ENCODE data around the gene AXL. TPM values are rescaled to one million over a fixed set of nuclear protein-coding genes. Genes with fewer than 3 reads are reported as not detected.
A peak's percentile ranks its signal among the peaks of the same experiment; 100 is the strongest.

Gene AXL
- total and polyA plus RNA-seq, 9 of the 15 experiments (the other 6 are each of a cell fraction or from before 2014, with no cell fraction given) = 0.80 to 6.6 (median 1.6) TPM

GRCh38 chr19:41223431-41224234 lies 4.6 kb downstream of the AXL start (continued):
- TF ChIP-seq STAT6 (CRISPR knock-in tag; IDR thresholded peaks at IDR 0.05) (no peak), ATF6 (CRISPR knock-in tag; IDR thresholded peaks at IDR 0.05) (no peak), ZNF644 (tag; IDR thresholded peaks at IDR 0.05; ENCODE audit: low read depth) (no peak), VEZF1 (CRISPR knock-in tag; IDR thresholded peaks at IDR 0.05) (peak; percentile 34; the same call in 1 of the 2 replicates), SAFB (IDR thresholded peaks at IDR 0.05; ENCODE audit: borderline replicate concordance, low read depth, low read length) (no peak), ATF3 (IDR thresholded peaks at IDR 0.05) (peak; percentile 64), ATF3 (CRISPR knock-in tag; conservative IDR thresholded peaks at IDR 0.05) (no peak), BRCA1 (IDR thresholded peaks at IDR 0.05) (no peak), BRCA1 (CRISPR knock-in tag; IDR thresholded peaks at IDR 0.05) (no peak), ETV6 (IDR thresholded peaks at IDR 0.05; ENCODE audit: borderline replicate concordance in 1 of 2, low read depth in 2 of 2, low read length in 1 of 2) (no peak), ETV6 (CRISPR knock-in tag; IDR thresholded peaks at IDR 0.05; ENCODE audit: borderline replicate concordance) (no peak), ETS2 (tag; IDR thresholded peaks at IDR 0.05; ENCODE audit: borderline replicate concordance, poor library complexity, severe bottlenecking) (no peak), JUND (IDR thresholded peaks at IDR 0.05; ENCODE audit: borderline replicate concordance, low read depth, low read length) (peak; percentile 27; the same call in 1 of the 2 replicates), JUND (tag; IDR thresholded peaks at IDR 0.05; ENCODE audit: borderline replicate concordance, low read depth, low read length) (no peak)
